B cell (primary cell): ENCODE results near the gene CACNA1G. TPM values are rescaled to one million over a fixed set of nuclear protein-coding genes. Genes with fewer than 3 reads are reported as not detected.

Source experiments
- ATAC-seq: fragments of 200-7000 bp; cut with Tn5 transposase; one replicate; pipeline ENCODE4 v1.10.0; 2021; ENCODE audit warnings: low read depth, mild to moderate bottlenecking, moderate number of reproducible peaks, moderate library complexity
- CTCF ChIA-PET: fragments of 350-600 bp; sonication (Branson Sonifier 250); formaldehyde crosslinking; loops from one replicate; lab custom pipeline; 2021; ENCODE audit warnings: antibody characterized with exemption, inconsistent platforms; lab: Charles Lee
- POLR2A ChIA-PET: fragments of 350-600 bp; sonication (Branson Sonifier 250); formaldehyde crosslinking; loops from one replicate; lab custom pipeline; 2021; ENCODE audit warnings: antibody characterized with exemption; lab: Charles Lee
- DNase-seq: peaks from one replicate; pipeline ENCODE4 v3.0.0; 2013
- H2AFZ ChIP-seq: 2 replicates; pipeline ENCODE4 v1.6.1; 2012; ENCODE audit warnings: mild to moderate bottlenecking, low read depth, low read length; ENCODE audit not compliant: insufficient read depth, poor library complexity, severe bottlenecking
- H3K27ac ChIP-seq, 2 donors: 1 replicate in 1 of 2; 2 replicates in 1 of 2; pipeline ENCODE4 v1.5.1; 2012 to 2013; ENCODE audit warnings: low read length in 2 of 2, mild to moderate bottlenecking in 2 of 2, moderate library complexity in 1 of 2
- H3K27me3 ChIP-seq, 4 experiments: fragments of 200-600 bp in 1 of 4; sonication (generic) in 1 of 4; replicated peaks in 1 of 4; 1 replicate in 2 of 4; 2 replicates in 2 of 4; pipeline versions ENCODE4 v1.6.1 to v1.7.0; 2013 to 2016; ENCODE audit warnings: low read length in 3 of 4, mild to moderate bottlenecking in 2 of 4, mixed read lengths in 1 of 4, moderate library complexity in 1 of 4; ENCODE audit not compliant: insufficient read depth in 4 of 4, control insufficient read depth in 3 of 4; ENCODE audit errors: control extremely low read depth in 1 of 4
- H3K36me3 ChIP-seq, 2 experiments: replicated peaks in 1 of 2; 1 replicate in 1 of 2; 2 replicates in 1 of 2; pipeline versions ENCODE4 v1.6.1 to v1.7.1; 2013; ENCODE audit warnings: low read length in 1 of 2; ENCODE audit not compliant: insufficient read depth in 2 of 2, control insufficient read depth in 1 of 2; ENCODE audit errors: control extremely low read depth in 1 of 2, extremely low read depth in 1 of 2
- H3K4me1 ChIP-seq, 2 donors: fragments of 200-600 bp in 1 of 2; sonication (generic) in 1 of 2; 1 replicate in 1 of 2; 2 replicates in 1 of 2; pipeline versions ENCODE4 v1.5.1 to v1.6.1; 2013 to 2017; ENCODE audit warnings: low read length in 2 of 2; ENCODE audit not compliant: control insufficient read depth in 2 of 2, insufficient read depth in 2 of 2
- H3K4me2 ChIP-seq: replicated peaks from 2 replicates; pipeline ENCODE3; 2012; ENCODE audit warnings: mild to moderate bottlenecking, low read depth, low read length; ENCODE audit not compliant: poor library complexity, severe bottlenecking
- H3K4me3 ChIP-seq, 5 experiments: fragments of 200-600 bp in 1 of 5; sonication (generic) in 1 of 5; 1 replicate in 3 of 5; 2 replicates in 2 of 5; pipeline versions ENCODE4 v1.5.1 to v1.7.0; 2011 to 2016; ENCODE audit warnings: low read length in 4 of 5, mild to moderate bottlenecking in 4 of 5, low read depth in 2 of 5, control low read depth in 1 of 5, moderate library complexity in 1 of 5; ENCODE audit not compliant: insufficient read depth in 1 of 5; ENCODE audit errors: control extremely low read depth in 1 of 5, extremely low read depth in 1 of 5
- H3K79me2 ChIP-seq: fragments of 200-600 bp; sonication (generic); one replicate; pipeline ENCODE4 v1.6.0; 2016; ENCODE audit warnings: low read length; ENCODE audit not compliant: control insufficient read depth, insufficient read depth
- H3K9ac ChIP-seq: fragments of 200-600 bp; sonication (generic); 2 replicates; pipeline ENCODE4 v1.6.1; 2017; ENCODE audit warnings: mild to moderate bottlenecking, low read length, moderate library complexity
- H3K9me3 ChIP-seq, 3 donors: one replicate each; pipeline versions ENCODE4 v1.6.1 to v1.7.1; 2013; ENCODE audit warnings: low read length in 2 of 3; ENCODE audit not compliant: control insufficient read depth in 2 of 3, insufficient read depth in 1 of 3; ENCODE audit errors: control extremely low read depth in 1 of 3
- H4K20me1 ChIP-seq: 2 replicates; pipeline ENCODE4 v1.6.0; 2012; ENCODE audit warnings: mild to moderate bottlenecking, low read length; ENCODE audit not compliant: insufficient read depth, control insufficient read depth, poor library complexity, severe bottlenecking
- H3K27ac Mint-ChIP-seq: one replicate; pipeline ENCODE4 v1.8.0; 2021; ENCODE audit warnings: mixed read lengths
- H3K27me3 Mint-ChIP-seq: one replicate; pipeline ENCODE4 v1.8.0; 2021; ENCODE audit warnings: mixed read lengths
- H3K4me1 Mint-ChIP-seq: one replicate; pipeline ENCODE4 v1.8.0; 2021; ENCODE audit warnings: mixed read lengths
- H3K4me3 Mint-ChIP-seq: one replicate; pipeline ENCODE4 v1.8.0; 2021; ENCODE audit warnings: mixed read lengths
- H3K9me3 Mint-ChIP-seq: one replicate; pipeline ENCODE4 v1.8.0; 2022; ENCODE audit warnings: mixed read lengths; ENCODE audit not compliant: insufficient read depth
- CTCF ChIP-seq: fragments of 200-600 bp; IDR thresholded peaks from one replicate; pipeline ENCODE4 v1.8.0; 2022; ENCODE audit warnings: antibody characterized with exemption, mild to moderate bottlenecking
- EZH2 ChIP-seq: IDR thresholded peaks from 2 replicates; pipeline ENCODE4 v1.6.1; 2012; ENCODE audit warnings: borderline replicate concordance, low read depth, mild to moderate bottlenecking, moderate library complexity, low read length; ENCODE audit not compliant: insufficient read depth, poor library complexity, severe bottlenecking
- WGBS: methylation state at CpG from one replicate; pipeline ENCODE4 v1.1.5; 2013; ENCODE audit warnings: missing lambda C conversion rate; ENCODE audit not compliant: insufficient coverage; 5-methylcytosine and 5-hydroxymethylcytosine counted together
- intact Hi-C: fragments of 100-400 bp; cut with micrococcal nuclease; formaldehyde crosslinking; loops from one replicate; pipeline ENCODE4 v1.10.0; 2022
- polyA plus RNA-seq: library from polyadenylated mRNA; depleted of rRNA; stranded (reverse); fragments of >200 nt; gene quantifications from 2 replicates; pipeline ENCODE4 v1.2.3, GENCODE V29; 2012
- total RNA-seq, 2 donors: library from RNA; stranded (reverse); fragments of 120-200 nt in 1 of 2; gene quantifications; 1 replicate in 1 of 2; 2 replicates in 1 of 2; pipeline versions ENCODE4 v1.2.3 to v1.2.4, GENCODE V29; 2013 to 2022

CACNA1G gene
- total and polyA plus RNA-seq, 2 donors (not counting 1 experiment from before 2014, with no cell fraction given): 0.12 TPM; not detected in 1

GRCh38 chr17:50519141-50519834, 41.2 kb upstream of the CACNA1G start:
- Histone ChIP-seq H2AFZ (no peak overlapping the region), H3K4me1 (no peaks in the 10 kb centered on the region), H3K4me3 (no peak overlapping the region), H3K9ac (no peak overlapping the region), H3K4me2 (no peak overlapping the region), H3K79me2 (no peaks in the 10 kb centered on the region), H4K20me1 (no peaks in the 10 kb centered on the region), H3K9me3 (no peaks in the 10 kb centered on the region), H3K27ac (no peak overlapping the region), H3K36me3 (no peaks in the 10 kb centered on the region), H3K27me3 (no peaks in the 10 kb centered on the region)
- Mint-ChIP-seq H3K9me3 (no peaks in the 10 kb centered on the region), H3K27ac (no peak overlapping the region), H3K4me3 (no peak overlapping the region), H3K4me1 (no peaks in the 10 kb centered on the region), H3K27me3 (no peaks in the 10 kb centered on the region)
- TF ChIP-seq EZH2 (no peak), CTCF (no peak)
- ATAC-seq (no peak), DNase-seq (no peak)
- ChIA-PET CTCF (interaction anchor here (1.1 kb wide), 1 partner anchor 18 kb away, joined by 3 read pairs; no protein-coding TSS in a partner anchor), POLR2A (no interaction called here)
- WGBS: 86% methylated on average over 6 of the region's 8 CpGs
- intact Hi-C loops: no loop called here

DNA sequence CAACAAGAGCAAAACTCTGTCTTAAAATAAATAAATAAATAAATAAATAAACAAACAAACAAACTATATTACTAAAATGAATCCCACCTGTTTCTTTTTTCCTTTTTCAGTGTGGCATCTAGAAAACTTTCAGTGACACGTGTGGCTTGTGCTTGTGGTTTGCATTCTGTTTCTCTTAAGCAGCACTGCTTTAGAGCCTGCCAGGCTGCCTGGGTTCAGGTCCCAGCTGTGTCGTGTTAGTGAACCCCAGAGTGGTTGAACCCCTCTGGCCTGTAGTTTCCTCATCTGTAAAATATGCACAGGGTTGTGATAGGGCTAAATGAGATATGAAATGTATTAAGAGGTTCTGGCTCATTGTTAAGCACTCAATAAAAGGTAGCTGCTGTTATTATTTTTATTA, 40.0 kb upstream of the CACNA1G start:
- Mint-ChIP-seq H3K4me3 (no peak overlapping the region), H3K9me3 (no peaks in the 10 kb centered on the region), H3K4me1 (no peaks in the 10 kb centered on the region), H3K27me3 (no peaks in the 10 kb centered on the region), H3K27ac (no peak overlapping the region)
- H2AFZ ChIP-seq: no peak overlapping the region
- no peak overlapping the region for H3K4me3 ChIP-seq
- POLR2A ChIA-PET: no interaction called here
- ATAC-seq: no peak
- no peak for DNase-seq
- 86% methylated on average over 1 of the region's 2 CpGs for WGBS
- no peaks in the 10 kb centered on the region for H3K36me3 ChIP-seq
- CTCF ChIA-PET: interaction anchor here (1.1 kb wide), 1 partner anchor 19 kb away, joined by 3 read pairs; no protein-coding TSS in a partner anchor
- no peak overlapping the region for H3K27ac ChIP-seq
- H3K79me2 ChIP-seq: no peaks in the 10 kb centered on the region
- no peak overlapping the region for H3K4me2 ChIP-seq
- no peaks in the 10 kb centered on the region for H3K27me3 ChIP-seq
- H3K4me1 ChIP-seq: no peaks in the 10 kb centered on the region
- intact Hi-C loops: no loop called here
- H4K20me1 ChIP-seq: no peaks in the 10 kb centered on the region
- no peak overlapping the region for H3K9ac ChIP-seq
- H3K9me3 ChIP-seq: no peaks in the 10 kb centered on the region
- TF ChIP-seq CTCF: no peak
- TF ChIP-seq EZH2: no peak
